Stimulated activated memory B cell treated with anti-CD40 and anti-IgM and Interleukin-4, amounts not matched to agents 10 μg/mL and 1 μg/mL and 100 μg/mL, for 72 hours (primary cell): ENCODE data around the gene SLC26A8.
"Not testable (repeated sequence)": the region's sequence is repeated elsewhere in the genome, so short reads cannot be mapped to it uniquely, and the experiment has no call there.

Source experiments
- ATAC-seq: fragments of 150-1000 bp; cut with Tn5 transposase; 2 replicates; pipeline ENCODE4 v1.10.0; 2021
- H3K27ac Mint-ChIP-seq: one replicate; pipeline ENCODE4 v1.8.0; 2022; ENCODE audit warnings: mild to moderate bottlenecking, mixed read lengths
- H3K27me3 Mint-ChIP-seq: one replicate; pipeline ENCODE4 v1.8.0; 2022; ENCODE audit warnings: mixed read lengths
- H3K36me3 Mint-ChIP-seq: one replicate; pipeline ENCODE4 v1.8.0; 2022; ENCODE audit warnings: mixed read lengths
- H3K4me1 Mint-ChIP-seq: one replicate; pipeline ENCODE4 v1.8.0; 2022; ENCODE audit warnings: mixed read lengths
- H3K4me3 Mint-ChIP-seq: one replicate; pipeline ENCODE4 v1.8.0; 2022; ENCODE audit warnings: mild to moderate bottlenecking, moderate library complexity, mixed read lengths
- H3K9me3 Mint-ChIP-seq: one replicate; pipeline ENCODE4 v1.8.0; 2022; ENCODE audit warnings: mixed read lengths

The SLC26A8 gene

DNA sequence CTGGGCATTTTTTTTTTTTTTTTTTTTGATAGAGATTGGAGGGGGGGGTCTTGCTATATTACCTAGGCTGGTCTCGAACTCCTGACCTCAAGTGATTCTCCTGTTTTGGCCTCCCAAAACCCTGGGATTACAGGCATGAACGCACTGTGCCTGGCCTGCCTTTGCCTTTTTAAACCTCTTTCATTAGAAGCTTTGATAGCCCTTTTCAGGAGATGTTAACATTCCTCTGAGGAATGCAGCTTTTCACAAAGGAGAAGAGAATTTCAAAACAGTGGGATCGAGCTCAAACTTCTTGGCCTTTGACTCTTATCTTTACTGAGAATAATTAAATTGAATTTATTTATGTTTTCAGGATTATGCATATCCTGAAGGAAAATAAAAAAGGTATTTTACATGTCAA is 31.3 kb downstream of the SLC26A8 start:
- Mint-ChIP-seq H3K36me3 (no peaks in the 10 kb centered on the region), H3K27ac (no peak overlapping the region), H3K4me1 (no peaks in the 10 kb centered on the region), H3K4me3 (no peak overlapping the region), H3K9me3 (no peaks in the 10 kb centered on the region), H3K27me3 (peaks cover 7% of the 10 kb centered on the region)
- no peak for ATAC-seq

DNA sequence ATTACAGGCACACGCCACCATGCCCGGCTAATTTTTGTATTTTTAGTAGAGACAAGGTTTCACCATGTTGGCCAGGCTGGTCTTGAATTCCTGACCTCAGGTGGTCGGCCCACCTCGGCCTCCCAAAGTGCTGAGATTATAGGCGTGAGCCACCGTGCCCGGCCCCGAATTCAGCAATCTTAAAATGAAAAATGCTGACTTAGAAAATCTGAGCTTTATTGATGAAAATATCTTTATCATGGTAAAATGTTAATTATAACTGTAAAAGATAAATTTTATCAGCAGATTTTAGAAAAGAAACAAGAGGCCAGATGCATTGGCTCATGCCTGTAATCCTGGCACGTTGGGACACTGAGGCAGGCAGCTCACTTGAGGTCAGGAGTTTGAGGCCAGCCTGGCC is 36.4 kb downstream of the SLC26A8 start:
- ATAC-seq, H3K9me3 Mint-ChIP-seq, H3K4me3 Mint-ChIP-seq, H3K27me3 Mint-ChIP-seq, H3K36me3 Mint-ChIP-seq, H3K4me1 Mint-ChIP-seq, H3K27ac Mint-ChIP-seq: not testable (repeated sequence)

DNA sequence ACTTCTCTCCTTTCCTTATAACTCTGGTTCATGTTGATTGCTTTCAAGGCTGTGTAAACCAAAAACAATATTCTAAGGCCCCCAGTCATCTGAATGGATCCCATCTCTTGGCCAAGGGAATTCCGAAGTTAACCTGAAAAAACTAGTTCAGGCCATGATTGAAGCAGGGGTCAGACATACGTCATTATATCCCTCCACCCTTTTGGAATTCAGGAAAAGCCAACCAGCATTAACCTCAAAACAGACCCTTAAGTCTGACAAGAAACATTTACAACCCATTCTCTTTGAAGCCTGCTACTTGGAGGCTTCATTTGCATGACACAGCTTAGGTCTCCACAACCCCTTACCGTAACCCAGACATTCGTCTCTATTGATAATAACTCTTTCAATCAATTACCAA is 39.7 kb downstream of the SLC26A8 start:
- no peaks in the 10 kb centered on the region for H3K27me3 Mint-ChIP-seq
- no peaks in the 10 kb centered on the region for H3K36me3 Mint-ChIP-seq
- no peak overlapping the region for H3K4me3 Mint-ChIP-seq
- H3K4me1 Mint-ChIP-seq = no peaks in the 10 kb centered on the region
- H3K27ac Mint-ChIP-seq = no peak overlapping the region
- H3K9me3 Mint-ChIP-seq = no peaks in the 10 kb centered on the region
- no peak for ATAC-seq

DNA sequence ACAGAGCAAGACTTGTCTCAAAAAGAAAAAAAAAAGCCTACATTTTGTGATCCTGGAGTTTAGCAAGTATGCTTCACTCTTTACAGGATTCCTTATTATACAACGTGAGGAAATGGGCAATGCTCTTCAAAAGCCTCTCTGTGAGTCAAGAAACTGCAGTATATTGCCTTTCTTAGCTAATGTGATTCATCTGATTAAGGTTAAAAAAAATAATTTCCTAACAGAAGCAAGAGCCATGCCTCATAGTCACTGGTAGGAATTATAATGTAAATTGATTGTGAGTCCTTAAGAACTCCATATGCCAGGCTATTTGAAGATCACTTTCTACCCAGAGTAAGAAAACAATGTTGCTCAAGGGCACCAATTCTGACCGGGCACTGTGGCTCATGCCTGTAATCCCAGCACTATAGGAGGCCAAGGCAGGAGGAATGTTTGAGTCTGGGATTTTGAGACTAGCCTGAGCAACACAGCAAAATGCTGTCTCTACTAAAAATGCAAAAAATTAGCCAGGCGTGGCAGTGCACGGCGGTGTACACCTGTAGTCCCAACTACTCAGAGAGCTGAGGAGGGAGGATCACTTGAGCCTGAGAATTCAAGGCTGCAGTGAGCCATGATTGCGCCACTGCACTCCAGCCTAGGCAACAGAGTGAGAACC is 43.3 kb downstream of the SLC26A8 start:
- no peak overlapping the region for H3K27ac Mint-ChIP-seq
- no peak overlapping the region for H3K4me3 Mint-ChIP-seq
- no peak for ATAC-seq

DNA sequence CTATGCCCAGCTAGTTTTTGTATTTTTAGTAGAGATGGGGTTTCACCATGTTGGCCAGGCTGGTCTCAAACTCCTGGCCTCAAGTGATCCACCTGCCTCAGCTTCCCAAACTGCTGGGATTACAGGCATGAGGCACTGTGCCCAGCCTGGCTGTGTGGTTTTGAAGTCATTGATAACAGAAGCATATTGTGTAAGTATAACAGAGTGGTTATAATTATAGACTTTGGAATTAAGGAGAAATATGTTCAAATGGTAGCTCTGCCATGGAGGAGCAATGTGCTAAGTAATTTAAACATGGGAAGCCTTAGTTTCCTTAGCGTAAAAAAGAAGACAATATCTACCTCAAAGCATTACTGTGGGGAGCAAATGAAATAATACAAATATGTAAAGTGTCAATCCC is 44.3 kb downstream of the SLC26A8 start:
- ATAC-seq, H3K9me3 Mint-ChIP-seq, H3K4me1 Mint-ChIP-seq, H3K27me3 Mint-ChIP-seq, H3K4me3 Mint-ChIP-seq, H3K36me3 Mint-ChIP-seq, H3K27ac Mint-ChIP-seq: not testable (repeated sequence)

More for the DNA sequence above, 43.3 kb downstream of the SLC26A8 start:
- Mint-ChIP-seq H3K9me3 (no peaks in the 10 kb centered on the region), H3K4me1 (no peaks in the 10 kb centered on the region), H3K36me3 (no peaks in the 10 kb centered on the region), H3K27me3 (no peaks in the 10 kb centered on the region)

DNA sequence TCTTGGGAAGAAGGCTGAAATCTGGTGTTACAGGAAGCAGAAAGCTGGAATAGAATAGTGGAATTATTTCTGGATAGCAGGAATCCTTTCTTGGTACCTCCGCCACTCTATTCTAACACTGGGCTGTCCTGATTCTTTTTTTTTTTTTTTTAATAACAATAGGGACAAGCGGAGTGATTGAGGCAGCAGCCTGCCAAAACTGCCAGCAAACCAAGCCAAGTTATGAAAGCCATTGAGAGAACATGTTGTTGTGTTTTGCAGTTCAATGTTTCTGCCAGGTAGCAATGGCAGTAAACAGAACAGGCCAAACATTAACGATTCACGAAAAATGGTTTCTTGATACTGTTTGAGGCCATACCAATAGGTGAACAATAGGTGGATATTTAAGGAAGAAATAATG is 47.1 kb downstream of the SLC26A8 start:
- H3K4me1 Mint-ChIP-seq = peaks cover 8% of the 10 kb centered on the region
- no peaks in the 10 kb centered on the region for H3K36me3 Mint-ChIP-seq
- no peak for ATAC-seq
- no peak overlapping the region for H3K27ac Mint-ChIP-seq
- no peaks in the 10 kb centered on the region for H3K9me3 Mint-ChIP-seq
- no peak overlapping the region for H3K4me3 Mint-ChIP-seq
- H3K27me3 Mint-ChIP-seq = no peaks in the 10 kb centered on the region

DNA sequence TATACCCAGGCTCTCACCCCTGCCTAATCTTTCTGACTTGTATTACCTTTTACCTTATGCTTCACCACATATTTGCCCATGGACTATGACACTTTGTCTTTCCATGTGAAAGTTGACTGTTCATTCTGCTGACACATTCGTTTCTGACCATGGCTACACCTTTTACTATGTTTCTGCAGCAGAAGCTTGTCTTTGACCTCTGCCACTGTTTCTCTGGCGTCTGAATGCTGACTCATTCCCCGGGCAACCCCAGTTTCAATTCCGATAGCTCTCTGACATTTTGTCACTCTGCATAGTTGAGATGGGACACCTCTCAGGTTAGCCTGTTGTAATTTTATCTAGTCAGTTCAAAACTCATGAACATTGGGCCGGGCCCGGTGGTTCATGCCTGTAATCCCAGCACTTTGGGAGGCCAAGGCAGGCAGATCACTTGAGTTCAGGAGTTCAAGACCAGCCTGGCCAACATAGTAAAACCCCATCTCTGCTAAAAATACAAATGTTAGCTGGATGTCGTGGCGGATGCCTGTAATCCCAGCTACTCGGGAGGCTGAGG is 50.7 kb downstream of the SLC26A8 start:
- H3K36me3 Mint-ChIP-seq = no peaks in the 10 kb centered on the region
- no peak overlapping the region for H3K4me3 Mint-ChIP-seq
- ATAC-seq = peak; percentile 87
- H3K27me3 Mint-ChIP-seq = no peaks in the 10 kb centered on the region
- H3K4me1 Mint-ChIP-seq = peaks cover 8% of the 10 kb centered on the region
- H3K9me3 Mint-ChIP-seq = no peaks in the 10 kb centered on the region
- H3K27ac Mint-ChIP-seq = no peak overlapping the region

DNA sequence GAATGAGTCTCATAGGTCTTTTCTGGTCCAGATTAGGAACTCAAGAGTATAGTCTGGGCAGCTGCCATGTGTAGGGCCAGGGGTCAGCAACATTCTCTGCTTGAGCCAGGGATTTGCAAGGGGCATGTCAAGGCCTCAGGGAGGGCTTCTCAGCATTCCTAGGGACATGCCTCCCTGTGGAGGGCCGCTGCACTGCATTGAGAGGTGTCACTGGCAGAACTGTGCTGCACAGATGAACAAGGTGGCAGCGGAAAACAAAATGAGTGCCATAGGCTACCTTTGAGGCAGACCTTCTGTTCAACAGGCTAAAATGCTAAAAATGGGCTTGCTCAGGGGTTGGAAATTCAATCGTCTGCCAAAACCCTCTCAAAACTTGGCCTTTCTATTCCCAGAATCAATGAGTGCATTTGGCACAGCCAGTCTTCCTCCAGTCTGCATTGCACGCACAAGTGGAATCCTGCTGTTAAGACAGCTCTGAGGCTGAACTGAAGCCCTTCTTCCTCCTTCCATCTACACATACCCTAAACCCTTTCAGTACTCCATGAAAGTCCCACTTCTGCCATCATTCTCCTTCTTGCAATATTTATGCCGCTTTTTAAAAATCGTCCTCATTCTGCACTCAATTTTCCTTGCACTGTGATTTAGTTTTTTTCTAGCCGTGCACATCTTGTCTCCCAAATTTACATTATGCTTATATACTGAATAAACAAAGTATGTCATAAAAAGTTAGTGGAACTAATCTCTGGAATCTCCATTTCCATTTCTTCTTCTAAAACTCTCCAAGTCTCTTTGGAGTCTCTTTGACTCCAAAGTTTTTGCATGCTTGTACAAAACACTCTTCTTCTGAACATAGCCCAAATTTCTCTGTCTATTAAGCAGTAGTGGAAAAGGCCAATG is 51.7 kb downstream of the SLC26A8 start:
- H3K36me3 Mint-ChIP-seq = no peaks in the 10 kb centered on the region
- H3K27ac Mint-ChIP-seq = no peak overlapping the region
- H3K9me3 Mint-ChIP-seq = no peaks in the 10 kb centered on the region
- H3K27me3 Mint-ChIP-seq = no peaks in the 10 kb centered on the region
- no peak for ATAC-seq
- peaks cover 8% of the 10 kb centered on the region for H3K4me1 Mint-ChIP-seq
- no peak overlapping the region for H3K4me3 Mint-ChIP-seq

DNA sequence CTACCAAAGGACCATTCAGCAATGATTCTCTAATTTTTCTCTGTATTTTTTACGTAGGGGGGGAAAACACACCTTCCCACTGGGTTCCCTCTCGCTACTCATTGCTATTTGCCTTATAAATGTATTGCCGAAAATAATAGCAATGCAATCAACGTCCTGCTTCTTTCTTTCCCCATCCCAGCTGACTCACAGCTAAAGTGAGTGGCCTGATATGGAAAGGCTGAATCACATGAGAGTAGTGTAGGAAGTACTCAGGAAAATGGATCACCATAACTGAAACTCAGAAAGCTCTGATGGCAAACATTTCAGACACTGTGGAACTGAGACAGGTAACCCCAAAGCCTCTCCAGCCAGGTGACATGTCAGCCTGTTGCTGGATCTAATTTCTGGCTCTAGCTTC is 54.3 kb downstream of the SLC26A8 start:
- Mint-ChIP-seq H3K4me1 (peaks cover 8% of the 10 kb centered on the region), H3K4me3 (no peak overlapping the region), H3K36me3 (no peaks in the 10 kb centered on the region), H3K27me3 (no peaks in the 10 kb centered on the region), H3K27ac (no peak overlapping the region), H3K9me3 (no peaks in the 10 kb centered on the region)
- no peak for ATAC-seq

DNA sequence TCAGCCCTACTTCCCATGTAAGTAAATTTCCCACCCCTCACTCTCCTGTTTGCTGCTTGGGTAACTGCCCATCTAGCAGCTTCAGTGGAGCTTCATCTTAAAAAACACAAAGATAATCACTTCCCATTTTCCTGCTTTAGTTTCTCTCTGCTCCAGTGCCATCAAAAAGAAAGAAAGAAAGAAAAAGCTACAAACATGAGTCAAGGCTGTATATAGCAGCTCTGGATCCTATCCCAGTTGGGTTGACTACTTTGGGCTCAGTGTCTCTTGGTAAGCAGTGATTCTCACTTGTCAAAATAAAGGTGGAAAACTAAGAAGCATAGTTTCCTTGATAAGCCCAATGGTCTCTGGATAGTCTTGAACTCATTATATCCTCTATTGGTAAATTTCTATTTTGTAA is 54.8 kb downstream of the SLC26A8 start:
- H3K27ac Mint-ChIP-seq = no peak overlapping the region
- H3K9me3 Mint-ChIP-seq = no peaks in the 10 kb centered on the region
- H3K4me3 Mint-ChIP-seq = no peak overlapping the region
- no peak for ATAC-seq
- H3K4me1 Mint-ChIP-seq = peaks cover 8% of the 10 kb centered on the region
- no peaks in the 10 kb centered on the region for H3K36me3 Mint-ChIP-seq
- no peaks in the 10 kb centered on the region for H3K27me3 Mint-ChIP-seq

DNA sequence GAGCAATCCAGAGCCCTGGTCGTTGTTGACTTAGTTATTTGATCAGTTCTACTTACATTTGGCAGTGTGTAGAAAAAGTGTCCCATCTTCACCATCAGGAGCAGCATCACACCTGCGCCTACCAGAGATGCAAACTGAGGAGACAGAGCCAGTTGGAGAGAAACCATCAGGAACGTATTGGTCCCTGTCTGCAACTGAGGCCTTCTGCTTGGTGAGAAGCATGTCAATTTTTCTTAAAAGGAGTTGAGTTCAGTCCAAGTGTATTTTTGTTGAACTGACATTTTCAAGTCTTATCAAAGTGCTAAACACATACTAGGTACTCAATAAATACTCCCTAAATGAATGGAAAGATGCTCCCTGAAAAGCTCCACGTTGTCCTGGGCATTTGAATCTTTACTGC is 55.6 kb downstream of the SLC26A8 start:
- H3K4me1 Mint-ChIP-seq = peaks cover 5% of the 10 kb centered on the region
- no peak overlapping the region for H3K27ac Mint-ChIP-seq
- no peaks in the 10 kb centered on the region for H3K36me3 Mint-ChIP-seq
- no peaks in the 10 kb centered on the region for H3K27me3 Mint-ChIP-seq
- H3K9me3 Mint-ChIP-seq = no peaks in the 10 kb centered on the region
- ATAC-seq = no peak
- no peak overlapping the region for H3K4me3 Mint-ChIP-seq

DNA sequence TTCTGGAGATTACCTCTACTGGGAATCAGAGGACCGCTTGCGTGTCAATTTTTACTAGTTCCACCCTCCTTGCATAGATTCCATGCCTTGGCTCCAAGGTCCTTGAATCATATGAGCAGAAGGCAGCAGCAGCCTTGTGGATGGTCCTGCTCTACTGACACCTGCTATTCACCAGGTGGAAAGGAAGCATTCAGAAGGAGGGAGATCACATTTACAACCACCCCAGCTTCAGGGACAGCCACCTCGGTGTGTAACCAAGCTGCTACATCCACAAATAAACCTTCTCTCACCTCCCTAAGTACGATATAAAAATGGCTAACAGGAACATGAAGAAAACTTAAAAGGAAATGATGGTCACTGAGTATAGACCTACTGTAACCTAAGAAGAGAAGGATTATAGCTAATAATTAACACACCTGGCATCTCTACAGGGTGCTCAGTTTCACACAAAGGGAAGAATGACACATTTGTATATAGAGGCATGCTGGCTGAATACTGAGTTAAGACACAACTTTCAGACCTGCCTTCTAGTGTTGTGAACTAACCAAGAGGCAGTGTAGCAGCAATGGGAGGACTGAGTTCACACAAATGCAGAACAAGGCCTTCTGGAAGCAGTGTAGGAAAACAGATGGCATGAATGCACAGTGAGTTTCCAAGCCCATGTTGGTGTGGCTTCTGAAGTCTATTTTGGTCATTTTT is 57.2 kb downstream of the SLC26A8 start:
- Mint-ChIP-seq H3K36me3 (no peaks in the 10 kb centered on the region), H3K4me3 (no peak overlapping the region), H3K4me1 (no peaks in the 10 kb centered on the region), H3K27ac (no peak overlapping the region), H3K27me3 (peaks cover 12% of the 10 kb centered on the region), H3K9me3 (no peaks in the 10 kb centered on the region)
- ATAC-seq = no peak

DNA sequence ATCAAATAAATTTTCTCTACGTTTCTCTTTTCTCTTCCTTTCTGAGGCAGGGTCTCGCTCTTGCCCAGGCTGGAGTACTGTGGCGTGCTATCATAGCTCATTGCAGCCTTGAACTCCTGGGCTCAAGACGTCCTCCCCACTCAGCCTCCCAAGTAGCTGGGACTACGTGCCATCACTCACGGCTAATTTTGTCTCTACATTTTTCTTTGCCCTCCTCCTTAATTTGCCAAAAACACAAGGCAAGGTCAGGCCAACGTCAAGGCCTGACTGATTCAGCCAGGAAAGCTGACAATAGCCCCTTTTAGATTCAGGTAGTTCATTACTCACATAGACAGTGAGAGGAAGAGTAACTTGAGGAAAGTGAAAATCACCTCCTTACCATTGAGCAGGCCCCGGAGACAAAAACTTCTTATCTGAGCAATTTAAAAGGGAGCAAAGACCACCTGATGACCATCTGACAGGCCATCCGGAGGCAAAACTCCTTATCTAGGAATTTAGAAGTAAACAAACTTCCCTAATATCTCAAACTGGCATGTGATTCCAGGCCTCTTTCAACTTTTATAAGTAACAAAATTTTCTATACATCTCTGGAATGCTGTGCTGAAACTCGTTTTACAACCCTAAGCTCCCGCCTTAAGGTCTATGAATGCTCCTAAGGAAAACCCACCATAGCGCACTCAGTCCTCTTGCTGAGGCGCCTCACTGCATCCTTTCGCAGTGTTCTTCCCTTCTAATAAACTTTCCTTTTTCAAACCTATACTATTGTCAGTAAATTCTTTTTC is 61.5 kb downstream of the SLC26A8 start:
- Mint-ChIP-seq H3K4me3 (no peak overlapping the region), H3K27me3 (peaks cover 34% of the 10 kb centered on the region), H3K27ac (no peak overlapping the region), H3K9me3 (no peaks in the 10 kb centered on the region), H3K4me1 (no peaks in the 10 kb centered on the region), H3K36me3 (no peaks in the 10 kb centered on the region)
- ATAC-seq = no peak

DNA sequence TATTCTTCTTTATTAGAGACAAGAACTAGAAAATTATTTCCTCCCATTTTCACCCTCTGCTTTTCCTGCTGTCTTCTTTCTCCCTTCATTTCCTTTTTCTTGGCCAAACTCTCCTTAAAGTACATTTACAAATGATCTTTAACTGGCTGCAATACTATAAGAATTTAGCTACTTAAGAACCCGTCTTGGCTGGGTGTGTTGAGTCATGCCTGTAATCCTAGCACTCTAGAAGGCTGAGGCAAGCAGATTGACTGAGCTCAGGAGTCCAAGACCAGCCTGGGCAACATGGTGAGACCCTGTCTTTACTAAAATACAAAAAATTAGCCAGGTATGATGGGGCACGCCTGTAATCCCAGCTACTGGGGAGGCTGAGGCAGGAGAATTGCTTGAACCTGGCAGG is 64.3 kb downstream of the SLC26A8 start:
- no peak for ATAC-seq
- no peak overlapping the region for H3K4me3 Mint-ChIP-seq
- H3K27me3 Mint-ChIP-seq = peaks cover 41% of the 10 kb centered on the region
- no peaks in the 10 kb centered on the region for H3K36me3 Mint-ChIP-seq
- H3K9me3 Mint-ChIP-seq = no peaks in the 10 kb centered on the region
- H3K4me1 Mint-ChIP-seq = no peaks in the 10 kb centered on the region
- no peak overlapping the region for H3K27ac Mint-ChIP-seq

DNA sequence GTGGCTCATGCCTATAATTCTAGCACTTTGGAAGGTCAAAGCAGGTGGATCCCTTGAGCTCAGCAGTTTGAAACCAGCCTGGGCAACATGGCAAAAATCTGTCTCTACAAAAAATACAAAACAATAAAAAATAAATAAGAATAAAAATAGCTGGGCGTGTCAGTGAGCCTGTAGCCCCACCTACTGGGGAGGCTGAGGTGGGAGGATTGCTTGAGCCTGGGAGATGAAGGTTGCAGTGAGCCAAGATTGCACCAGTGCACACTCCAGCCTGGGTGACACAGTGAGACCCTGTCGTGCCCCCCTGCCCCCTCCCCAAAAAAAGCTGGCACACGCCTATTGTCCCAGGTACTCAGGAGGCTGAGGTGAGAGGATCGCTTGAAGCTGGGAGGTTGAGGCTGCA is 68.5 kb downstream of the SLC26A8 start:
- no peak overlapping the region for H3K4me3 Mint-ChIP-seq
- H3K27ac Mint-ChIP-seq = no peak overlapping the region
- H3K27me3 Mint-ChIP-seq = peaks cover 19% of the 10 kb centered on the region
- no peaks in the 10 kb centered on the region for H3K36me3 Mint-ChIP-seq
- no peaks in the 10 kb centered on the region for H3K4me1 Mint-ChIP-seq
- no peak for ATAC-seq
- H3K9me3 Mint-ChIP-seq = no peaks in the 10 kb centered on the region
